ENCODE results near the gene BHLHE23. TPM values are rescaled to one million over a fixed set of nuclear protein-coding genes. Genes with fewer than 3 reads are reported as not detected.

The BHLHE23 gene
- total RNA-seq, 2 donors from 2014 or later = not detected

DNA sequence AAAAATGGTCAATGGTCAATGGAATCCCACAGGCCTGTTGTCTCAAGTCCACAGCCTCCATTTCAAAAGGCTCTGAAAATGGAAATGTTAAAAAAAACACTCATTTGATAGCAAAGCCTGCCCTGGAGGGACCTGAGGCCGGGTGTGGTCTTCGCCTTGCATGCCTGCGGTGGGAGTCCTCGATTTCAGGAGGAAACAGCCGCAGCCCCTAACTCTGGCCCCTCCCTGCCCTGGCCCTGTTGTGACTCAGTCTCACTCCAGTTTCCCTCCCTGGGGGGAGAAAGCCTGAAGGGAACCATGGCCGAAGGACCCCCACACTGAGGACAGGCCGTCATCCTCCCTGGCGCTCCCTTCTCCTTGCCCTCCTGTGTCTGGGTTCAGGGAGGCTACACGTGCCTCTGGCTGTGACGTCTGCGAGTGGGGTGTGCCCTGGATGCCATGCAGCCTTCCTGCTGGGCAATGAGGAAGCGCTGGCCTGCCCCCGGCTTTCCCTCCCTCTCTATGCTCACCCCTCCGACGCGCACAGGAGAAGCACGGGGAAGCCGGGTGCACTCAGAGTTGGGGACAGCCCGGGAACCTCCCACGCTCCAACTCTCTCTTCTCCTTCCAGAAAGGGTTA, 9.2 kb downstream of the BHLHE23 start:
- no peak for ATAC-seq (ENCODE audit: insufficient number of reproducible peaks, low FRiP score, low read depth)

DNA sequence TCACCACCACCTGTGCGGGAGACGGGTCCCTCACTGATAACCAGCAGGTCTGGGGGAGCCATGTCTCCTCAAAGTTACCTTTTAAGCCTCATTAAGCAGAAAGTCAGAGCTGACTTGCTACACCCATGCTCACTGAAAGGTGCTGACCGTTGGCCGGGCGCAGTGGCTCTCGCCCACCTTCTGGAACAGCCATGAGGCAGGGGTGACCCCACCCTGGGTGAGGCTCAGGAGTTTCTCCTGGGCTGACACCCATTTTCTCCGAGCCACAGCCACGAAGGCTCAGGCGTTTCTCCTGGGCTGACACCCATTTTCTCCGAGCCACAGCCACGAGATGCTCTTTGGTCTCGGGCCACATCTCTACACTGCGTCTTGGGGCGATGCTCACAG, 10.2 kb downstream of the BHLHE23 start:
- H3K4me1 ChIP-seq (ENCODE audit: control insufficient read depth in 1 of 2, low read depth in 2 of 2) = no peaks in the 10 kb centered on the region
- H3K27ac ChIP-seq = no peak overlapping the region
- H3K27me3 ChIP-seq (replicated peaks; ENCODE audit: insufficient read depth) = no peaks in the 10 kb centered on the region
- ATAC-seq (ENCODE audit: insufficient number of reproducible peaks, low FRiP score, low read depth) = no peak
- DNase-seq (ENCODE audit: low spot score) = no peak
- H3K36me3 ChIP-seq = no peaks in the 10 kb centered on the region
- TF ChIP-seq, protein P1, sequence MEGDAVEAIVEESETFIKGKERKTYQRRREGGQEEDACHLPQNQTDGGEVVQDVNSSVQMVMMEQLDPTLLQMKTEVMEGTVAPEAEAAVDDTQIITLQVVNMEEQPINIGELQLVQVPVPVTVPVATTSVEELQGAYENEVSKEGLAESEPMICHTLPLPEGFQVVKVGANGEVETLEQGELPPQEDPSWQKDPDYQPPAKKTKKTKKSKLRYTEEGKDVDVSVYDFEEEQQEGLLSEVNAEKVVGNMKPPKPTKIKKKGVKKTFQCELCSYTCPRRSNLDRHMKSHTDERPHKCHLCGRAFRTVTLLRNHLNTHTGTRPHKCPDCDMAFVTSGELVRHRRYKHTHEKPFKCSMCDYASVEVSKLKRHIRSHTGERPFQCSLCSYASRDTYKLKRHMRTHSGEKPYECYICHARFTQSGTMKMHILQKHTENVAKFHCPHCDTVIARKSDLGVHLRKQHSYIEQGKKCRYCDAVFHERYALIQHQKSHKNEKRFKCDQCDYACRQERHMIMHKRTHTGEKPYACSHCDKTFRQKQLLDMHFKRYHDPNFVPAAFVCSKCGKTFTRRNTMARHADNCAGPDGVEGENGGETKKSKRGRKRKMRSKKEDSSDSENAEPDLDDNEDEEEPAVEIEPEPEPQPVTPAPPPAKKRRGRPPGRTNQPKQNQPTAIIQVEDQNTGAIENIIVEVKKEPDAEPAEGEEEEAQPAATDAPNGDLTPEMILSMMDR (IDR thresholded peaks at IDR 0.05) = no peak
- H3K4me3 ChIP-seq = no peak overlapping the region
- no peaks in the 10 kb centered on the region for H3K9me3 ChIP-seq

More for the DNA sequence above, 9.2 kb downstream of the BHLHE23 start:
- H3K4me1 ChIP-seq (ENCODE audit: control insufficient read depth in 1 of 2, low read depth in 2 of 2) = no peaks in the 10 kb centered on the region
- H3K27me3 ChIP-seq (replicated peaks; ENCODE audit: insufficient read depth) = no peaks in the 10 kb centered on the region
- H3K4me3 ChIP-seq = no peak overlapping the region
- H3K9me3 ChIP-seq = no peaks in the 10 kb centered on the region
- H3K27ac ChIP-seq = no peak overlapping the region
- DNase-seq (ENCODE audit: low spot score) = no peak
- no peaks in the 10 kb centered on the region for H3K36me3 ChIP-seq
- TF ChIP-seq, protein P1 (IDR thresholded peaks at IDR 0.05) = no peak

DNA sequence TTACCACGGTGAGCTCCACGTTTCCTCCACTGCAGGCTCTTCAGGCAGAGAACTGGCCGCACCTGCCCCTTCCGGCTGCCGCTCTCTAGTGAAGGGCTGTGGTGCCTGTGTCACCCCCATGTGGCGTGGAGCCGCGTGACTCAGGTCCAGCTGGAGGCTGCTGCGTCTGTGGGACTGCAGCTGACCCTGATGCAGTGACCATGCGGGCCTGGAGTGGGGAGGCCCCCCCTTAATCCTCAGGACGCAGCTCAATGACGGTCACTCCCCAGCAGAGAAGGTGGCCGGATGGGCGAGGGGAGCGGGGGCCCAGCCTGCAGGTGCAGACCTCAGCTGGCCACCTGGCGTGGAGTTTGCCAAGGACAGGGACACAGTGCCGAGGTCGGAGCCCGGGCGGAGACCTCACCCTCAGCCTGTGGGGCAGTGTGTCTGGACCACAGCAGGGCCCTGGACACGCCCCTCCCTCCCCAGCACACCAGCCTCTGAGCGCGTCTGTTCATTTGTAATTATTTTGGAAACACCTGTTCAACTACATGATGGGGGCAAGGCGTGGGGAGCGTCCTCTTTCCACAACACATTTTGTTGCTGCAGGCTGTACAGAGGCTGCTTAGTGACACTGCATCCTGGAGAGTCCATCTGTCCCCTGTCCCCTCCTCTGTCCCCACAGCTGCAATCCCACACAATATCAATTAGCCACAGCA, 10.7 kb downstream of the BHLHE23 start:
- DNase-seq (ENCODE audit: low spot score) (no peak), ATAC-seq (ENCODE audit: insufficient number of reproducible peaks, low FRiP score, low read depth) (no peak)
- H3K9me3 ChIP-seq = no peaks in the 10 kb centered on the region
- no peak overlapping the region for H3K4me3 ChIP-seq
- no peaks in the 10 kb centered on the region for H3K4me1 ChIP-seq (ENCODE audit: control insufficient read depth in 1 of 2, low read depth in 2 of 2)
- TF ChIP-seq, protein P1 (IDR thresholded peaks at IDR 0.05) = no peak
- no peaks in the 10 kb centered on the region for H3K27me3 ChIP-seq (replicated peaks; ENCODE audit: insufficient read depth)
- H3K27ac ChIP-seq = no peak overlapping the region
- no peaks in the 10 kb centered on the region for H3K36me3 ChIP-seq

DNA sequence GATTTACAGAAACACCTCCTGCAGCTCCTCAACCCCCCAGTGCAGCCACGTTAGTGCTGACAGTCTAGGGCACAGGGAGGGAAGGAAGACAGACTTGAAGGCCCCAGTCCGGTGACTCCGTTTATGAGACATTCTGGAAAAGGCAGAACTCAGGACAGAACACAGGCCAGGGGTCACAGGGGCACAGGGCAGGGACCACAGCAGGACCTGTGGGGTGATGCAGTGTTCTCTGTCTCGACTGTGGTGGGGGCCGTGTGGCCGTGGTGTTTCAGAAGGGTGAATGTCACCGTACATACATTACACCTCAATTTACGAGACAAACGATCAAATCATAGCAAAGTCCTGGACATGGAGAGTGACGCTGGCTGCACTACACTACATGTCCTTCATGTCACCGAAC, 11.3 kb downstream of the BHLHE23 start:
- no peak for DNase-seq (ENCODE audit: low spot score)
- no peaks in the 10 kb centered on the region for H3K36me3 ChIP-seq
- TF ChIP-seq, protein P1 (IDR thresholded peaks at IDR 0.05) = no peak
- H3K27ac ChIP-seq = no peak overlapping the region
- no peak for ATAC-seq (ENCODE audit: insufficient number of reproducible peaks, low FRiP score, low read depth)
- no peak overlapping the region for H3K4me3 ChIP-seq
- H3K9me3 ChIP-seq = no peaks in the 10 kb centered on the region
- H3K27me3 ChIP-seq (replicated peaks; ENCODE audit: insufficient read depth) = no peaks in the 10 kb centered on the region
- H3K4me1 ChIP-seq (ENCODE audit: control insufficient read depth in 1 of 2, low read depth in 2 of 2) = no peaks in the 10 kb centered on the region

DNA sequence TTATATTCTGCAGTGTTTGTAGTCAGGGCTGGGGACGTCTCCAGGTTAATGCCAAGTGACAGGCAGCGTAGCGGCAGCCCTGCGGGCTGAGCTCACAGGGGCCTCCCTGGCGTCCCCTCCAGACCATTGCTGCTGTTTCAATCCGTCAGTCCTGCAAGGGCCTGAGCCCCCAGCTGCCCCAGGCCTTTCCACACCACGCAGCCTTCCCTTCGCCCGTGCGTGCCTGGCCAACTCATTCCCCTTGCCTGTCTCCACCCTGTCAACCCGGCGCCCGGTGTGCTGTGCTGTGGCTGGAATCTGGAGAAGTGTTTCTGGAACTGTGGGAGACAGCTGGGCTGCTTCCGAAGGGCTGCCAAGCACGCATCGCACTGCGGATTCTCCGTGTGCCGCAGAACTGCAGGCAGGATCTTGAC, 11.9 kb downstream of the BHLHE23 start:
- Histone ChIP-seq H3K9me3 (no peaks in the 10 kb centered on the region), H3K27ac (no peak overlapping the region), H3K27me3 (replicated peaks; ENCODE audit: insufficient read depth) (no peaks in the 10 kb centered on the region), H3K36me3 (no peaks in the 10 kb centered on the region), H3K4me1 (ENCODE audit: control insufficient read depth in 1 of 2, low read depth in 2 of 2) (no peaks in the 10 kb centered on the region), H3K4me3 (no peak overlapping the region)
- DNase-seq (ENCODE audit: low spot score) (no peak), ATAC-seq (ENCODE audit: insufficient number of reproducible peaks, low FRiP score, low read depth) (no peak)
- TF ChIP-seq, protein P1 (IDR thresholded peaks at IDR 0.05) = no peak

Data from thoracic aorta (tissue), 2 donors.